Kidney (tissue), 14 donors: ENCODE measurements around the gene WDR31. TPM values are rescaled to one million over a fixed set of nuclear protein-coding genes. Genes with fewer than 3 reads are reported as not detected.

Experiments
- DNase-seq, 5 donors: peaks; one replicate each; pipeline ENCODE4 v3.0.0-alpha.2; 2013 to 2020
- FAIRE-seq: peaks from 2 replicates; lab custom pipeline; 2012; peaks lifted over from hg19 to GRCh38; lab: Jason Lieb, UNC
- H3K27ac ChIP-seq, 2 donors: one replicate each; pipeline ENCODE4 v1.7.0; 2013; ENCODE audit warnings: low read depth in 2 of 2, low read length in 2 of 2, inconsistent platforms in 1 of 2
- H3K27me3 ChIP-seq: one replicate; pipeline ENCODE4 v1.7.1; 2013; ENCODE audit warnings: low read length, inconsistent platforms; ENCODE audit not compliant: control insufficient read depth, insufficient read depth
- H3K36me3 ChIP-seq, 3 donors: one replicate each; pipeline versions ENCODE4 v1.7.0 to v1.7.1; 2013; ENCODE audit warnings: low read length in 3 of 3, control low read depth in 1 of 3, inconsistent platforms in 1 of 3; ENCODE audit not compliant: insufficient read depth in 3 of 3, control insufficient read depth in 2 of 3
- H3K4me1 ChIP-seq, 3 donors: one replicate each; pipeline versions ENCODE4 v1.7.0 to v1.7.1; 2013; ENCODE audit warnings: low read length in 3 of 3, inconsistent platforms in 1 of 3, low read depth in 1 of 3; ENCODE audit not compliant: control insufficient read depth in 2 of 3, insufficient read depth in 2 of 3
- H3K4me3 ChIP-seq, 3 donors: one replicate each; pipeline versions ENCODE4 v1.7.0 to v1.8.1; 2013; ENCODE audit warnings: low read length in 3 of 3, control low read depth in 1 of 3, inconsistent platforms in 1 of 3
- H3K9ac ChIP-seq, 3 donors: one replicate each; pipeline versions ENCODE4 v1.7.0 to v1.7.1; 2013; ENCODE audit warnings: low read length in 3 of 3, control low read depth in 1 of 3, inconsistent platforms in 1 of 3
- H3K9me3 ChIP-seq, 3 donors: one replicate each; pipeline versions ENCODE4 v1.7.0 to v1.7.1; 2013; ENCODE audit warnings: low read length in 3 of 3, control low read depth in 1 of 3, inconsistent platforms in 1 of 3; ENCODE audit not compliant: control insufficient read depth in 2 of 3, insufficient read depth in 1 of 3
- intact Hi-C: fragments of 100-400 bp; cut with DNase I; formaldehyde crosslinking; loops from one replicate; pipeline ENCODE4 v1.11.1; 2022
- polyA plus RNA-seq: library from polyadenylated mRNA; stranded (reverse); fragments of 350-450 nt; fragmentation: Illumina TruSeq; extraction: RNeasy Lipid Tissue Mini Kit (QIAGEN cat#74804); gene quantifications from one replicate; pipeline ENCODE4 v1.2.3, GENCODE V29; 2014; ENCODE audit warnings: low read depth, low replicate concordance; ENCODE audit not compliant: insufficient read depth
- total RNA-seq: library from RNA; stranded (reverse); fragmentation: NEBNext Ultra II Directional; extraction: Animal tissue kit (Norgen Biotek cat#: 25700); gene quantifications from one replicate; pipeline ENCODE4 v1.2.1, GENCODE V29; 2021
- TF ChIP-seq, protein P1 (sequence below): IDR thresholded peaks from 3 replicates; pipeline ENCODE4 v1.5.1; 2012; ENCODE audit warnings: mild to moderate bottlenecking, moderate library complexity, borderline replicate concordance; ENCODE audit not compliant: insufficient read depth; ENCODE audit errors: extremely low read depth
- donor health status: control.
- donor health status: control.
- donor health status: control.
- donor health status: control.
- donor health status: control.
- donor health status: DM: yes; HTN: yes; CAD: no.
- donor health status: Normal renal cell carcinoma (clear cell type).

Gene WDR31
- total and polyA plus RNA-seq, 2 donors from 2014 or later: 3.1 to 8.7 TPM

- H3K27ac ChIP-seq: no peak overlapping the region
- peaks cover 9 to 40% (median 23%) of the 10 kb centered on the region in 3 donors for H3K36me3 ChIP-seq
- DNase-seq: no peak
- H3K27me3 ChIP-seq: no peaks in the 10 kb centered on the region
- TF ChIP-seq, protein P1, sequence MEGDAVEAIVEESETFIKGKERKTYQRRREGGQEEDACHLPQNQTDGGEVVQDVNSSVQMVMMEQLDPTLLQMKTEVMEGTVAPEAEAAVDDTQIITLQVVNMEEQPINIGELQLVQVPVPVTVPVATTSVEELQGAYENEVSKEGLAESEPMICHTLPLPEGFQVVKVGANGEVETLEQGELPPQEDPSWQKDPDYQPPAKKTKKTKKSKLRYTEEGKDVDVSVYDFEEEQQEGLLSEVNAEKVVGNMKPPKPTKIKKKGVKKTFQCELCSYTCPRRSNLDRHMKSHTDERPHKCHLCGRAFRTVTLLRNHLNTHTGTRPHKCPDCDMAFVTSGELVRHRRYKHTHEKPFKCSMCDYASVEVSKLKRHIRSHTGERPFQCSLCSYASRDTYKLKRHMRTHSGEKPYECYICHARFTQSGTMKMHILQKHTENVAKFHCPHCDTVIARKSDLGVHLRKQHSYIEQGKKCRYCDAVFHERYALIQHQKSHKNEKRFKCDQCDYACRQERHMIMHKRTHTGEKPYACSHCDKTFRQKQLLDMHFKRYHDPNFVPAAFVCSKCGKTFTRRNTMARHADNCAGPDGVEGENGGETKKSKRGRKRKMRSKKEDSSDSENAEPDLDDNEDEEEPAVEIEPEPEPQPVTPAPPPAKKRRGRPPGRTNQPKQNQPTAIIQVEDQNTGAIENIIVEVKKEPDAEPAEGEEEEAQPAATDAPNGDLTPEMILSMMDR: no peak
- H3K4me1 ChIP-seq: no peaks in the 10 kb centered on the region
- H3K9ac ChIP-seq: no peak overlapping the region
- no peak for FAIRE-seq
- H3K4me3 ChIP-seq: no peak overlapping the region
- intact Hi-C loops: no loop called here
- no peaks in the 10 kb centered on the region for H3K9me3 ChIP-seq
Observed at GRCh38 chr9:113293285-113293878, 46.7 kb downstream of the WDR31 start.

DNA sequence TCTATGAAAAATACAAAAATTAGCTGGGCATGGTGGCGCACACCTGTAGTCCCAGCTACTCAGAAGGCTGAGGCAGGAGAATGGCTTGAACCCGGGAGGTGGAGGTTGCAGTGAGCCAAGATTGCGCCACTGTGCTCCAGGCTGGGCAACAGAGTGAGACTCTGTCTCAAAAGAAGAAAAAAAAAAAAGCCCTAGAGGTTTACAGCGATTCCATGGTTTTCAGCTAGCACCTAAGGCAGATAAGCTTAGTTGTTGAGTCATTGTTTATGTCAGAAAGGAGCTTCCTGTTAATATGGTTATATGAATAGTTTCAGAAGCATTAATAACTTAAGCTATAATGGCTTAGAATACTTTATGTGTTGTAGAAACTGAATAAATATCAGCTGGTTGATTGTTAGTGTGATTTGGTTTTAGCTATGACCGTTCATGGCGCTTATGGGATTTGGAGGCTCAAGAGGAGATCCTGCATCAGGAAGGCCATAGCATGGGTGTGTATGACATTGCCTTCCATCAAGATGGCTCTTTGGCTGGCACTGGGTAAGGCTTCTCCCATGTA is 49.9 kb downstream of the WDR31 start:
- no peak for FAIRE-seq

DNA sequence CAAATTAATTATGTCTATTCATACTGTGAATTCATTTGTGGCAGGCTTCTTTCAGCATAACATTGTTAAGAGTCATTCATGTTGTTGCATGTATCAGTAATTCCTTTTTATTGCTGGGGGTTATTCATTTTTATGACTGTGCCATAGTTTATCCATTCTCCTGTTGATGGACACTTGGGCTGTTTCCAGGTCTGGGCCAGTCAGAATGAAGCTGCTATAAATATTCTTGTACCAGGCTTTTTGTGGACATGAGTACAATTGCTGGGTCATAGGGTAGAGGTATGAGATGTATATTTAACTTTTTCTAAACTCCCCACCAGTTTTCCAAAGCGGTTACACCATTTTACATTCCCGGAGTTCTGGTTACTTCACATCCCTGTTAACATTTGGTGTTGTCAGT is 51.0 kb downstream of the WDR31 start:
- H3K9ac ChIP-seq: no peak overlapping the region
- intact Hi-C loops: no loop called here
- H3K4me3 ChIP-seq: no peak overlapping the region
- DNase-seq (no peak), FAIRE-seq (no peak)
- H3K36me3 ChIP-seq: peaks cover 20 to 73% (median 46%) of the 10 kb centered on the region in 3 donors
- H3K9me3 ChIP-seq: no peaks in the 10 kb centered on the region
- TF ChIP-seq, protein P1: no peak
- H3K27me3 ChIP-seq: no peaks in the 10 kb centered on the region
- no peak overlapping the region for H3K27ac ChIP-seq
- H3K4me1 ChIP-seq: no peaks in the 10 kb centered on the region

More for the DNA sequence above, 49.9 kb downstream of the WDR31 start:
- TF ChIP-seq, protein P1: no peak
- peaks cover 15 to 65% (median 39%) of the 10 kb centered on the region in 3 donors for H3K36me3 ChIP-seq
- no peak overlapping the region for H3K27ac ChIP-seq
- no peak overlapping the region for H3K9ac ChIP-seq
- no peak for DNase-seq
- H3K4me1 ChIP-seq: no peaks in the 10 kb centered on the region
- H3K9me3 ChIP-seq: no peaks in the 10 kb centered on the region
- no peaks in the 10 kb centered on the region for H3K27me3 ChIP-seq
- intact Hi-C loops: no loop called here
- no peak overlapping the region for H3K4me3 ChIP-seq
